ENCODE results near the gene GALNT10.

GALNT10 gene

GRCh38 chr5:154205441-154206117, 15.0 kb downstream of the GALNT10 start:
- Histone ChIP-seq H3K9me3 (ENCODE audit: control insufficient read depth, insufficient read depth, low read length) (no peaks in the 10 kb centered on the region), H3K36me3 (ENCODE audit: insufficient read depth, low read length) (no peaks in the 10 kb centered on the region), H3K9ac (ENCODE audit: low read depth, low read length) (no peak overlapping the region), H3K4me1 (ENCODE audit: insufficient read depth, low read length) (peaks cover 21% of the 10 kb centered on the region; the same call in 1 of the 2 replicates)

- Histone ChIP-seq H3K36me3 (ENCODE audit: insufficient read depth, low read length) (no peaks in the 10 kb centered on the region), H3K9ac (ENCODE audit: low read depth, low read length) (no peak overlapping the region), H3K9me3 (ENCODE audit: control insufficient read depth, insufficient read depth, low read length) (no peaks in the 10 kb centered on the region), H3K4me1 (ENCODE audit: insufficient read depth, low read length) (peaks cover 21% of the 10 kb centered on the region; the same call in 1 of the 2 replicates)
Measured at GRCh38 chr5:154206311-154206710, 15.8 kb downstream of the GALNT10 start.

DNA sequence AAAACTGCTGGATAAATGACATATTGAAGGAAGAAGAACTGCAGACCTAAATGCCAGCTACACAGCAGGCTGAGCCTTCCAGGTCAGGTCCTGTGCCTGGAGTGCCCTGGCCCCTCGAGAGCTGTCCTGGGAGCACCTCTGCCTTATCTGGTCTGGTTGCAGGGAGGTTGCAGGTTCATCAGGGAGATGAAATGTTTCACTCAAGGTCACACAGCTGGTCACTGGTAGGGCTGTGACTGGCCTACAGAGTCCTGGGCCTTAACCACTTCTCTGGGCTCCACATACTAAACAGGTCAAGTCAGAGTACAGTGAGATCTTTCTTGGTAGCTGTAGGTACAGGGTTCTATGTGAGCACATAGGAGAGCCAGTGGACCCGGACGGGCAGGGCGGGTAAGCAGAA, 16.7 kb downstream of the GALNT10 start:
- Histone ChIP-seq H3K9me3 (ENCODE audit: control insufficient read depth, insufficient read depth, low read length) (no peaks in the 10 kb centered on the region), H3K4me1 (ENCODE audit: insufficient read depth, low read length) (peaks cover 21% of the 10 kb centered on the region; the same call in 1 of the 2 replicates), H3K9ac (ENCODE audit: low read depth, low read length) (no peak overlapping the region), H3K36me3 (ENCODE audit: insufficient read depth, low read length) (no peaks in the 10 kb centered on the region)

GRCh38 chr5:154209591-154210081, 19.1 kb downstream of the GALNT10 start:
- H3K4me1 ChIP-seq (ENCODE audit: insufficient read depth, low read length) = peaks cover 6% of the 10 kb centered on the region; the same call in 1 of the 2 replicates
- H3K36me3 ChIP-seq (ENCODE audit: insufficient read depth, low read length) = no peaks in the 10 kb centered on the region
- no peaks in the 10 kb centered on the region for H3K9me3 ChIP-seq (ENCODE audit: control insufficient read depth, insufficient read depth, low read length)
- no peak overlapping the region for H3K9ac ChIP-seq (ENCODE audit: low read depth, low read length)

GRCh38 chr5:154210163-154210562, 19.6 kb downstream of the GALNT10 start:
- no peaks in the 10 kb centered on the region for H3K9me3 ChIP-seq (ENCODE audit: control insufficient read depth, insufficient read depth, low read length)
- no peak overlapping the region for H3K9ac ChIP-seq (ENCODE audit: low read depth, low read length)
- peaks cover 6% of the 10 kb centered on the region; the same call in 1 of the 2 replicates for H3K4me1 ChIP-seq (ENCODE audit: insufficient read depth, low read length)
- no peaks in the 10 kb centered on the region for H3K36me3 ChIP-seq (ENCODE audit: insufficient read depth, low read length)

DNA sequence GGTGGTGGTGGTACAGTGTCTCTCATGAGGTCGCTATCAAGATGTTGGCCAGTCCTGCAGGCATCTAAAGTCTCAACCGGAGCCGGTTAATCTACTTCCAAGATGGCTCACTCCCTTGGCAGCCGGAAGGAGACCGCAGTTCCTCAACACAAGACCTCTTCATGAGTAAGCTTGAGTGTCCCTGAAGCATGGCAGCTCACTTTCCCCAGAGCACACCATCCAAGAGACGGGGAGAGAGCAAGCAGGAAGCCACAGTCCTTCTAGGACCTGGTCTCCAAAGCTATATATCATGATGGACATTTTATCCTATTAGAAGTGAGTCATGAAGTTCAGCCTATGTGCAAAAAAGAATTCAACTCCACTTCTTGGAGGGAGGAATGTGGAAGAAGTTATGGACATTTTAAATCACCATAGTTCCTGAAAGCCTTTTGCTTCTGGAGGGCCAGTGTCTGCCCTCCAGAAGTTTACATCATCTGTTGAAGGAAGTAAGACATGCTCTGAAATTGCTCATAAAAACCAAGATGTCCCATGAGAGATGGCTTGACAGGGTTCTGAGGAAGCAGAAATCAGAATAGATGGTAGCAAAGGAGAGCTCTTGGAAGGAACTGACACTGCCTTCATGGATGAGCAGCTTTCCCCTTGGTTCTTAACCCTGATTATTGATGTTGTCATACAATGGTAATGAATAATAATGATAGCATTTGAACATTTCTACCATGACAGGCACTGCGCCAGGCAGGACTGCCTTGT, 21.3 kb downstream of the GALNT10 start:
- no peaks in the 10 kb centered on the region for H3K36me3 ChIP-seq (ENCODE audit: insufficient read depth, low read length)
- no peak overlapping the region for H3K9ac ChIP-seq (ENCODE audit: low read depth, low read length)
- peaks cover 7% of the 10 kb centered on the region; the same call in 1 of the 2 replicates for H3K4me1 ChIP-seq (ENCODE audit: insufficient read depth, low read length)
- H3K9me3 ChIP-seq (ENCODE audit: control insufficient read depth, insufficient read depth, low read length) = no peaks in the 10 kb centered on the region

GRCh38 chr5:154213592-154213991, 23.1 kb downstream of the GALNT10 start:
- H3K9ac ChIP-seq (ENCODE audit: low read depth, low read length) = no peak overlapping the region
- H3K4me1 ChIP-seq (ENCODE audit: insufficient read depth, low read length) = peaks cover 16% of the 10 kb centered on the region; the same call in 1 of the 2 replicates
- H3K9me3 ChIP-seq (ENCODE audit: control insufficient read depth, insufficient read depth, low read length) = no peaks in the 10 kb centered on the region
- H3K36me3 ChIP-seq (ENCODE audit: insufficient read depth, low read length) = no peaks in the 10 kb centered on the region

GRCh38 chr5:154214371-154215106, 24.0 kb downstream of the GALNT10 start:
- Histone ChIP-seq H3K9ac (ENCODE audit: low read depth, low read length) (no peak overlapping the region), H3K4me1 (ENCODE audit: insufficient read depth, low read length) (peaks cover 22% of the 10 kb centered on the region), H3K36me3 (ENCODE audit: insufficient read depth, low read length) (no peaks in the 10 kb centered on the region), H3K9me3 (ENCODE audit: control insufficient read depth, insufficient read depth, low read length) (no peaks in the 10 kb centered on the region)

DNA sequence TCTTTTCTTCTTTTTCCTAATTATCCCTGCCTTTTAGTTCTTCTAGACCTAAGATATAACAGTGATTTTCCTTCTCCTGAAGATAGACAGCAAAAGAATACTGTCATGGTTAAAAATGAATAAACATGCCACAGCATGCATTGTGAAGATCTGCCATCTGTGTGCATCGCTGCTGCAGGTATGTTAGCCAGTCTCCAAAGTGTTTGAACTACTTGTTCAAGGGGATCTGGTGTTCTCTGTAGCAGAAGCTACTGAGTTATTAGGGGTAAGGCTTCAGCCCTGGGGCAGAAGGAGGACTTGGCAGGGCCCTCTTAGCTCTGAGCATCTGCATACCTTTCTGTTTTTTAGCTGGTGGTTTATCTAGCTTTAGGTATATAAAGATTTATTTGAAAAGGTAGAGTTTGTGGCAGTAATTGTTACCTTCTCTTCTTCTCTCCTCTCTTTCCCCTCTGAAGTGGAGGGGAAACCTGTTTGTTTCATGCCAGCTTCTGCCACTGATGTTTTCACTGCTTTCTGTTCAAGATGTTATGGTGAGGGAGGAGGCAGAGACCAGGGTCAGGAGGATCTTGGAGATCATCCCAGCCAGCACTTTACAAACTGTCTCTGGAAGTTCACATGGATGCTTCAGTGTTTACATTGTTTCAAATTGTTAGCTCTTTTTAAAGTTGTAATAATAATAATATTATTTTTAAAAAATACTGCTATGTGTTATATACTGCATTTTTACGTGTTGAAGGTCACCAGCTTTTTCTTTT, 25.2 kb downstream of the GALNT10 start:
- H3K36me3 ChIP-seq (ENCODE audit: insufficient read depth, low read length) = no peaks in the 10 kb centered on the region
- H3K9ac ChIP-seq (ENCODE audit: low read depth, low read length) = no peak overlapping the region
- H3K4me1 ChIP-seq (ENCODE audit: insufficient read depth, low read length) = peaks cover 27% of the 10 kb centered on the region
- H3K9me3 ChIP-seq (ENCODE audit: control insufficient read depth, insufficient read depth, low read length) = no peaks in the 10 kb centered on the region

- H3K9me3 ChIP-seq (ENCODE audit: control insufficient read depth, insufficient read depth, low read length) = no peaks in the 10 kb centered on the region
- peaks cover 39% of the 10 kb centered on the region for H3K4me1 ChIP-seq (ENCODE audit: insufficient read depth, low read length)
- H3K36me3 ChIP-seq (ENCODE audit: insufficient read depth, low read length) = no peaks in the 10 kb centered on the region
- no peak overlapping the region for H3K9ac ChIP-seq (ENCODE audit: low read depth, low read length)
Measured at GRCh38 chr5:154217462-154217861, 26.9 kb downstream of the GALNT10 start.

DNA sequence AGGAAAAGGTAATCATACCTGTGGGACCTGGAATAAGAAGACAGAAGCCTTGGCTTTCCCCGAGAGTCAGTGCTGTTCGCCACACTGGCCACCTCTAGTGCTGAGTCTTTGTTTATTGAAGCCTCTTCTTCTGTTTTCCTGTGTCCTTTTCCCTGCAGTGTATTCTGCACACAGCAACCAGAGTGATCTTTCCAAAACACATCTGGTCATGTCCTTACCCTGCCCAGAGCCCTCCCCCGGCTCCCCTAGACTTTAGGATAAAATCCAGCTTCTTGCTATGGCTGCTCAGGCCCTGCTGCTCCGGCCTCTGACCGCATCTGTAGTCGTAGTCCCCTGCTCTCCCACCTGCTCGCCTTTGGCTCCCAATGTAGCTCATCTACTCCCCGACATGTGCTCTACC, 28.3 kb downstream of the GALNT10 start:
- H3K9ac ChIP-seq (ENCODE audit: low read depth, low read length) = no peak overlapping the region
- H3K36me3 ChIP-seq (ENCODE audit: insufficient read depth, low read length) = no peaks in the 10 kb centered on the region
- H3K4me1 ChIP-seq (ENCODE audit: insufficient read depth, low read length) = peaks cover 39% of the 10 kb centered on the region
- no peaks in the 10 kb centered on the region for H3K9me3 ChIP-seq (ENCODE audit: control insufficient read depth, insufficient read depth, low read length)

- Histone ChIP-seq H3K36me3 (ENCODE audit: insufficient read depth, low read length) (no peaks in the 10 kb centered on the region), H3K9ac (ENCODE audit: low read depth, low read length) (no peak overlapping the region), H3K9me3 (ENCODE audit: control insufficient read depth, insufficient read depth, low read length) (no peaks in the 10 kb centered on the region), H3K4me1 (ENCODE audit: insufficient read depth, low read length) (peaks cover 39% of the 10 kb centered on the region)
Measured at GRCh38 chr5:154220625-154221024, 30.1 kb downstream of the GALNT10 start.

- H3K4me1 ChIP-seq (ENCODE audit: insufficient read depth, low read length) = peaks cover 39% of the 10 kb centered on the region
- no peak overlapping the region for H3K9ac ChIP-seq (ENCODE audit: low read depth, low read length)
- H3K36me3 ChIP-seq (ENCODE audit: insufficient read depth, low read length) = no peaks in the 10 kb centered on the region
- no peaks in the 10 kb centered on the region for H3K9me3 ChIP-seq (ENCODE audit: control insufficient read depth, insufficient read depth, low read length)
Measured at GRCh38 chr5:154221371-154221896, 30.9 kb downstream of the GALNT10 start.

GRCh38 chr5:154222414-154222813, 31.9 kb downstream of the GALNT10 start:
- Histone ChIP-seq H3K9me3 (ENCODE audit: control insufficient read depth, insufficient read depth, low read length) (no peaks in the 10 kb centered on the region; the same call in 1 of the 2 replicates), H3K9ac (ENCODE audit: low read depth, low read length) (no peak overlapping the region), H3K36me3 (ENCODE audit: insufficient read depth, low read length) (no peaks in the 10 kb centered on the region), H3K4me1 (ENCODE audit: insufficient read depth, low read length) (peaks cover 32% of the 10 kb centered on the region)

Data from ES-I3 (cell line).